IMR-90 (cell line): ENCODE results near the gene CTRB1. TPM values are rescaled to one million over a fixed set of nuclear protein-coding genes. Genes with fewer than 3 reads are reported as not detected.

Source experiments
- ATAC-seq: fragments of 200-7000 bp; cut with Tn5 transposase; 2 replicates; pipeline ENCODE4 v1.9.1; 2020; ENCODE audit warnings: low read depth, mild to moderate bottlenecking, moderate library complexity
- BruUV-seq: library from RNA; stranded (reverse); fragments of 400-500 nt; replicated peaks from 2 replicates; lab custom pipeline; 2021; lab: Mats Ljungman, UMichigan
- CTCF ChIA-PET: fragments of 300-600 bp; formaldehyde crosslinking; extraction: SDS; loops from one replicate; lab custom pipeline; 2021; ENCODE audit warnings: antibody characterized with exemption; lab: Yijun Ruan, JAX
- POLR2A ChIA-PET: fragments of 300-600 bp; sonication (Branson Sonifier 250); formaldehyde crosslinking; loops from one replicate; lab custom pipeline; 2022; ENCODE audit warnings: antibody characterized with exemption; ENCODE audit not compliant: unreplicated experiment; lab: Charles Lee
- DNase-seq: peaks from one replicate; pipeline ENCODE4 v3.0.0; 2013
- H2AFZ ChIP-seq: replicated peaks from 2 replicates; pipeline ENCODE3; 2013; ENCODE audit warnings: low read length, mild to moderate bottlenecking; ENCODE audit not compliant: poor library complexity
- H2AK5ac ChIP-seq: 2 replicates; pipeline ENCODE4 v1.6.1; 2013; ENCODE audit warnings: low read depth, low read length, inconsistent platforms
- H2AK9ac ChIP-seq: replicated peaks from 2 replicates; pipeline ENCODE3; 2013; ENCODE audit warnings: mild to moderate bottlenecking, low read depth, low read length, moderate library complexity; ENCODE audit not compliant: poor library complexity
- H2BK120ac ChIP-seq: 2 replicates; pipeline ENCODE4 v1.6.1; 2013; ENCODE audit warnings: low read depth, low read length, inconsistent platforms
- H2BK15ac ChIP-seq: 3 replicates; pipeline ENCODE4 v1.6.1; 2013; ENCODE audit warnings: low read depth, low read length, inconsistent platforms
- H2BK20ac ChIP-seq: 2 replicates; pipeline ENCODE4 v1.6.1; 2013; ENCODE audit warnings: low read depth, mild to moderate bottlenecking, inconsistent platforms, low read length, moderate library complexity
- H2BK5ac ChIP-seq: 2 replicates; pipeline ENCODE4 v1.6.1; 2013; ENCODE audit warnings: mild to moderate bottlenecking, low read depth, low read length, inconsistent platforms; ENCODE audit not compliant: poor library complexity, severe bottlenecking
- H3K14ac ChIP-seq: replicated peaks from 2 replicates; pipeline ENCODE4 v1.6.1; 2013; ENCODE audit warnings: low read depth, low read length, inconsistent platforms
- H3K18ac ChIP-seq: 2 replicates; pipeline ENCODE4 v1.6.1; 2013; ENCODE audit warnings: low read depth, low read length, control low read depth
- H3K23ac ChIP-seq: 2 replicates; pipeline ENCODE4 v1.6.1; 2013; ENCODE audit warnings: low read depth, low read length, inconsistent platforms
- H3K27ac ChIP-seq: 2 replicates; pipeline ENCODE4 v1.5.1; 2013; ENCODE audit warnings: mild to moderate bottlenecking, control low read depth, low read length; ENCODE audit not compliant: insufficient read depth
- H3K27me3 ChIP-seq: 2 replicates; pipeline ENCODE4 v1.6.1; 2013; ENCODE audit warnings: low read length; ENCODE audit not compliant: control insufficient read depth, insufficient read depth
- H3K36me3 ChIP-seq: 2 replicates; pipeline ENCODE4 v1.6.1; 2013; ENCODE audit warnings: low read length, mixed read lengths; ENCODE audit not compliant: control insufficient read depth, insufficient read depth
- H3K4ac ChIP-seq: 2 replicates; pipeline ENCODE4 v1.6.1; 2013; ENCODE audit warnings: low read depth, low read length, inconsistent platforms
- H3K4me1 ChIP-seq: 2 replicates; pipeline ENCODE4 v1.6.1; 2013; ENCODE audit warnings: low read length, mixed read lengths; ENCODE audit not compliant: control insufficient read depth, insufficient read depth
- H3K4me2 ChIP-seq: 2 replicates; pipeline ENCODE4 v1.6.1; 2013; ENCODE audit warnings: low read depth, mild to moderate bottlenecking, control low read depth, low read length, moderate library complexity
- H3K4me3 ChIP-seq: 2 replicates; pipeline ENCODE4 v1.5.1; 2013; ENCODE audit warnings: low read depth, mild to moderate bottlenecking, control low read depth, low read length, moderate library complexity; ENCODE audit not compliant: insufficient read depth
- H3K56ac ChIP-seq: 2 replicates; pipeline ENCODE4 v1.6.1; 2013; ENCODE audit warnings: low read length, inconsistent platforms; ENCODE audit not compliant: insufficient read depth; ENCODE audit errors: extremely low read depth
- H3K79me1 ChIP-seq, 2 experiments: 2 replicates each; pipeline ENCODE4 v1.6.1; 2013; ENCODE audit warnings: low read length in 2 of 2, inconsistent platforms in 1 of 2, low read depth in 1 of 2
- H3K9ac ChIP-seq: 2 replicates; pipeline ENCODE4 v1.6.1; 2013; ENCODE audit warnings: low read depth, low read length, control low read depth
- H3K9me1 ChIP-seq: 2 replicates; pipeline ENCODE4 v1.6.1; 2013; ENCODE audit warnings: low read length, inconsistent platforms; ENCODE audit not compliant: insufficient read depth
- H3K9me3 ChIP-seq: 2 replicates; pipeline ENCODE4 v1.6.1; 2013; ENCODE audit warnings: low read length; ENCODE audit not compliant: control insufficient read depth, insufficient read depth
- H4K20me1 ChIP-seq: 2 replicates; pipeline ENCODE4 v1.6.1; 2013; ENCODE audit warnings: low read length, inconsistent platforms; ENCODE audit not compliant: insufficient read depth
- H4K5ac ChIP-seq: 2 replicates; pipeline ENCODE4 v1.6.1; 2013; ENCODE audit warnings: mild to moderate bottlenecking, low read depth, low read length, control low read depth
- H4K8ac ChIP-seq, 2 experiments: 2 replicates each; pipeline ENCODE4 v1.6.1; 2013; ENCODE audit warnings: low read depth in 2 of 2, low read length in 2 of 2, control low read depth in 1 of 2, inconsistent platforms in 1 of 2
- H4K91ac ChIP-seq: 2 replicates; pipeline ENCODE4 v1.6.1; 2013; ENCODE audit warnings: low read depth, low read length, inconsistent platforms; ENCODE audit not compliant: insufficient read depth
- BHLHE40 ChIP-seq: fragments of 150-350 bp; IDR thresholded peaks from 2 replicates; pipeline ENCODE4 v1.6.1; 2016; ENCODE audit warnings: mild to moderate bottlenecking, low read depth, low read length
- CEBPB ChIP-seq: IDR thresholded peaks from 2 replicates; pipeline ENCODE4 v1.6.1; 2012; ENCODE audit warnings: low read depth, low read length, improper control_type of control experiment
- ELK1 ChIP-seq: fragments of 150-350 bp; IDR thresholded peaks from 2 replicates; pipeline ENCODE4 v1.6.1; 2016; ENCODE audit warnings: low read depth, mild to moderate bottlenecking, low read length, moderate library complexity, borderline replicate concordance
- FOS ChIP-seq: fragments of 150-350 bp; IDR thresholded peaks from 2 replicates; pipeline ENCODE4 v1.6.1; 2016; ENCODE audit warnings: low read depth, low read length
- MAFK ChIP-seq: IDR thresholded peaks from 2 replicates; pipeline ENCODE4 v1.6.1; 2012; ENCODE audit warnings: low read depth, low read length, improper control_type of control experiment
- MAZ ChIP-seq: IDR thresholded peaks from 2 replicates; pipeline ENCODE4 v1.6.1; 2012; ENCODE audit warnings: low read depth, mild to moderate bottlenecking, low read length, improper control_type of control experiment, moderate library complexity, borderline replicate concordance
- MXI1 ChIP-seq: IDR thresholded peaks from 2 replicates; pipeline ENCODE4 v1.6.1; 2012; ENCODE audit warnings: low read depth, mild to moderate bottlenecking, low read length, moderate library complexity, borderline replicate concordance
- NFE2L2 ChIP-seq: fragments of 150-350 bp; IDR thresholded peaks from 2 replicates; pipeline ENCODE4 v1.6.1; 2016; ENCODE audit warnings: low read depth, mild to moderate bottlenecking, low read length
- RAD21 ChIP-seq: IDR thresholded peaks from 2 replicates; pipeline ENCODE4 v1.6.1; 2012; ENCODE audit warnings: low read length, improper control_type of control experiment
- RCOR1 ChIP-seq: IDR thresholded peaks from 2 replicates; pipeline ENCODE4 v1.6.1; 2012; ENCODE audit warnings: mild to moderate bottlenecking, low read length, improper control_type of control experiment; ENCODE audit not compliant: insufficient replicate concordance
- RFX5 ChIP-seq: IDR thresholded peaks from 2 replicates; pipeline ENCODE4 v1.8.0; 2012; ENCODE audit warnings: low read depth, mild to moderate bottlenecking, low read length, moderate library complexity
- SMC3 ChIP-seq: fragments of 150-350 bp; IDR thresholded peaks from 2 replicates; pipeline ENCODE4 v1.6.1; 2016; ENCODE audit warnings: low read depth, mild to moderate bottlenecking, antibody characterized with exemption, low read length, moderate library complexity
- WGBS, 2 experiments: methylation state at CpG; one replicate each; pipeline versions ENCODE4 v1.1.5 to v1.1.7; 2013; ENCODE audit warnings: missing lambda C conversion rate in 2 of 2; ENCODE audit not compliant: insufficient read length in 1 of 2; ENCODE audit errors: extremely low coverage in 2 of 2; 5-methylcytosine and 5-hydroxymethylcytosine counted together
- dilution Hi-C: fragments of 300-500 bp; cut with HindIII; formaldehyde crosslinking; loops from one replicate; pipeline ENCODE4 v1.14.3; 2018; ENCODE audit warnings: low sequenced_read_pairs; ENCODE audit not compliant: unreplicated experiment
- in situ Hi-C: fragments of 300-500 bp; cut with MboI; formaldehyde crosslinking; loops from 3 replicates; pipeline ENCODE4 v1.14.3; 2019; ENCODE audit warnings: low sequenced_read_pairs, inconsistent platforms, mixed read lengths
- intact Hi-C: fragments of 100-400 bp; cut with micrococcal nuclease; formaldehyde crosslinking; loops from 2 replicates; pipeline ENCODE4 v1.10.0; 2022
- polyA plus RNA-seq, 3 experiments: library from polyadenylated mRNA; depleted of rRNA; stranded (reverse); fragments of >200 nt; gene quantifications; 2 replicates each; pipeline ENCODE4 v1.2.3, GENCODE V29; 2012; ENCODE audit warnings: low replicate concordance in 1 of 3
- total RNA-seq: library from RNA; depleted of rRNA; stranded (reverse); fragments of >200 nt; gene quantifications from 2 replicates; pipeline ENCODE4 v1.2.3, GENCODE V29; 2012

The CTRB1 gene
- total and polyA plus RNA-seq, 2 of the 4 experiments (the other 2 are of a cell fraction) = not detected

DNA sequence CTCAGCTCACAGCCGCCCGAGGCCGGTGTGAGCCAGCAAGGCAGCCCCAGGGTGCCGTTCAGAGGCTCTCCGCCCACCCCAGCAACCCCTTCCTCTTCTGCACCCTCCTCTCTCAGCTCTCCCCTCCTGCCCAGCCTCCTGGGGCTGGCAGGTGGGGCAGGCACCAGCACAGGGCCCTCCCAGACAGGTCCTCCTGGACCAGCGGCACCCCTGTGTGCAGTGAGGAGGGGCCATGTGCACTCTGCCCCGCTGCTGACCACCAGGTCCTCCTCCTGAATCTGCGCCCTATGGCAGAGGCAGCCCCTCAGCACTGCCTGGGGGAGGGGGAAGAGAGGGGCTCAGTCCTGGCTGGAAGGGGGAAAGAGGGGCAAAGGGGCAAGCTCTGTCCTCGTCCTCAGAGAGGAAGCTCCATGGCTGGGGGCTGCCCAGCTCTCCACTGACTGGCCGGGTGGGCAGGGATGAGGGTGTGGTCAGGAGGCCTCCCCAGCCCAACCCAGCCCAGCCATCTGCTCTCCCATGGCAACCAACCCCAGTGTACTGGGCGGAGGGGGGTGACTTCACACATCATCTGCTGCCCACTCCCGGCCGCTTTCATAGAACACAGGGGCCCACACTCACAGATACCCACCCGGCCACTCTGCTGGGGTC lies 38.0 kb downstream of the CTRB1 start:
- Histone ChIP-seq H2BK20ac (no peak overlapping the region), H2BK5ac (peak overlapping the region; percentile 72), H3K9ac (0 out of 2 replicates have a peak overlapping the region, but pooled peaks have one; percentile 26), H4K20me1 (peaks cover 87% of the 10 kb centered on the region), H2BK120ac (no peak overlapping the region), H3K56ac (no peak overlapping the region), H4K5ac (no peak overlapping the region), H3K18ac (no peak overlapping the region; the same call in 1 of the 2 replicates), H3K9me1 (peaks cover 39% of the 10 kb centered on the region), H3K4me2 (peak overlapping the region; percentile 44), H4K91ac (no peak overlapping the region), H3K27me3 (no peaks in the 10 kb centered on the region), H3K23ac (no peak overlapping the region), H3K79me1 (peaks cover 0 to 81% of the 10 kb centered on the region in 2 experiments; a peak in 3 of 4 replicates), H3K9me3 (no peaks in the 10 kb centered on the region), H2AK9ac (peak overlapping the region; percentile 85), H3K4me3 (no peak overlapping the region), H3K14ac (peak overlapping the region; percentile 39; the same call in 1 of the 2 replicates), H3K36me3 (0 out of 2 replicates have a peak, but pooled peaks cover 5% of the 10 kb centered on the region), H2AFZ (no peak overlapping the region), H3K27ac (peak overlapping the region; percentile 76), H2AK5ac (peak overlapping the region; percentile 27; the same call in 1 of the 2 replicates), H4K8ac (peak overlapping the region in 1 of 2 experiments; percentile 31; a peak in 1 of 4 replicates), H2BK15ac (no peak overlapping the region), H3K4me1 (peaks cover 72% of the 10 kb centered on the region), H3K4ac (peak overlapping the region; percentile 57)
- ATAC-seq = peak; percentile 31
- TF ChIP-seq MXI1 = no peak
- TF ChIP-seq RCOR1 = no peak
- TF ChIP-seq RAD21 = no peak
- no peak for TF ChIP-seq FOS
- TF ChIP-seq NFE2L2 = no peak
- no peak for TF ChIP-seq SMC3
- no peak for TF ChIP-seq MAZ
- no peak for TF ChIP-seq ELK1
- no peak for TF ChIP-seq MAFK
- no peak for TF ChIP-seq RFX5
- TF ChIP-seq BHLHE40 = no peak
- no peak for TF ChIP-seq CEBPB
- BruUV-seq = no TSS peak
- dilution Hi-C loops (no loop called here), intact Hi-C loops (no loop called here), in situ Hi-C loops (no loop called here)
- no CpG with 5 or more reads among the region's 14 CpGs for WGBS, 2 experiments
- ChIA-PET POLR2A (no interaction called here), CTCF (interaction anchor here (0.5 kb wide), 1 partner anchor 173 kb away, joined by 4 read pairs; no protein-coding TSS in a partner anchor)
- peak; percentile 62 for DNase-seq
